Ectodermal cell (in vitro differentiated cells): ENCODE results near the gene PCDHGA5. TPM values are rescaled to one million over a fixed set of nuclear protein-coding genes. Genes with fewer than 3 reads are reported as not detected.
"Not testable (repeated sequence)": the region's sequence is repeated elsewhere in the genome, so short reads cannot be mapped to it uniquely, and the experiment has no call there.

Source experiments
- H3K27ac ChIP-seq: 2 replicates; pipeline ENCODE4 v1.7.0; 2013; ENCODE audit warnings: mild to moderate bottlenecking, low read depth, low read length; ENCODE audit not compliant: insufficient read depth, poor library complexity, severe bottlenecking
- H3K27me3 ChIP-seq: 2 replicates; pipeline ENCODE4 v1.7.0; 2013; ENCODE audit warnings: mild to moderate bottlenecking, low read length; ENCODE audit not compliant: insufficient read depth, control insufficient read depth, poor library complexity, severe bottlenecking
- H3K36me3 ChIP-seq: one replicate; pipeline ENCODE4 v1.7.0; 2013; ENCODE audit warnings: low read length; ENCODE audit not compliant: control insufficient read depth, insufficient read depth
- H3K4me1 ChIP-seq: one replicate; pipeline ENCODE4 v1.7.0; 2013; ENCODE audit warnings: low read length; ENCODE audit not compliant: control insufficient read depth, insufficient read depth
- H3K4me3 ChIP-seq: 2 replicates; pipeline ENCODE4 v1.7.0; 2013; ENCODE audit warnings: low read depth, low read length, control low read depth; ENCODE audit not compliant: insufficient read depth
- H3K9me3 ChIP-seq: 2 replicates; pipeline ENCODE4 v1.7.0; 2013; ENCODE audit warnings: mild to moderate bottlenecking, low read length, moderate library complexity; ENCODE audit not compliant: control insufficient read depth
- WGBS, 2 experiments: methylation state at CpG; one replicate each; pipeline ENCODE4 v1.1.7; 2013; ENCODE audit warnings: missing lambda C conversion rate in 2 of 2; 5-methylcytosine and 5-hydroxymethylcytosine counted together
- polyA plus RNA-seq, 4 experiments: library from polyadenylated mRNA; stranded (reverse); fragments of 50-300 nt; gene quantifications; one replicate each; pipeline ENCODE4 v1.2.3, GENCODE V29; 2013

PCDHGA5 gene
- polyA plus RNA-seq (2013, experiment 1 of 4), result 0.46 TPM
- polyA plus RNA-seq (2013, experiment 2 of 4), result 0.82 TPM
- polyA plus RNA-seq (2013, experiment 3 of 4), result 0.16 TPM
- polyA plus RNA-seq (2013, experiment 4 of 4), result 0.28 TPM

- Histone ChIP-seq H3K9me3 (peaks cover 4% of the 10 kb centered on the region), H3K27me3 (no peaks in the 10 kb centered on the region), H3K4me1 (no peaks in the 10 kb centered on the region), H3K27ac (no peak within 1 kb of the TSS), H3K4me3 (no peak within 1 kb of the TSS), H3K36me3 (peaks cover 4% of the 10 kb centered on the region)
- 96% methylated on average over 32 to 34 of the region's 34 CpGs for WGBS, 2 experiments
Measured at GRCh38 chr5:141363952-141364660, at the start of gene PCDHGA5. Gene PCDHGA5 (plus strand): TSS chr5:141364162. CDS start chr5:141364331, 169 bp downstream.

GRCh38 chr5:141316963-141317362, 47.0 kb upstream of the PCDHGA5 start:
- peaks cover 22% of the 10 kb centered on the region for H3K9me3 ChIP-seq

GRCh38 chr5:141319202-141319601, 44.8 kb upstream of the PCDHGA5 start:
- H3K27ac ChIP-seq, result no peak overlapping the region
- no peaks in the 10 kb centered on the region for H3K4me1 ChIP-seq
- WGBS, 2 experiments, result 95% methylated on average over 6 of the region's 6 CpGs
- H3K9me3 ChIP-seq, result peaks cover 24% of the 10 kb centered on the region
- H3K36me3 ChIP-seq, result peaks cover 29% of the 10 kb centered on the region
- peak overlapping the region; percentile 96 for H3K4me3 ChIP-seq
- H3K27me3 ChIP-seq, result no peaks in the 10 kb centered on the region

More at GRCh38 chr5:141316963-141317362, 47.0 kb upstream of the PCDHGA5 start:
- not testable (repeated sequence) for H3K4me1 ChIP-seq, H3K27ac ChIP-seq, H3K27me3 ChIP-seq, H3K4me3 ChIP-seq
- H3K36me3 ChIP-seq, result peaks cover 29% of the 10 kb centered on the region
- WGBS, 2 experiments, result 89 to 100% methylated on average over 3 of the region's 4 CpGs

- H3K9me3 ChIP-seq, result peaks cover 24% of the 10 kb centered on the region
- WGBS, 2 experiments, result 80% methylated on average over 5 of the region's 5 CpGs
- H3K27ac ChIP-seq, result no peak overlapping the region
Measured at GRCh38 chr5:141319699-141320098, 44.3 kb upstream of the PCDHGA5 start.

DNA sequence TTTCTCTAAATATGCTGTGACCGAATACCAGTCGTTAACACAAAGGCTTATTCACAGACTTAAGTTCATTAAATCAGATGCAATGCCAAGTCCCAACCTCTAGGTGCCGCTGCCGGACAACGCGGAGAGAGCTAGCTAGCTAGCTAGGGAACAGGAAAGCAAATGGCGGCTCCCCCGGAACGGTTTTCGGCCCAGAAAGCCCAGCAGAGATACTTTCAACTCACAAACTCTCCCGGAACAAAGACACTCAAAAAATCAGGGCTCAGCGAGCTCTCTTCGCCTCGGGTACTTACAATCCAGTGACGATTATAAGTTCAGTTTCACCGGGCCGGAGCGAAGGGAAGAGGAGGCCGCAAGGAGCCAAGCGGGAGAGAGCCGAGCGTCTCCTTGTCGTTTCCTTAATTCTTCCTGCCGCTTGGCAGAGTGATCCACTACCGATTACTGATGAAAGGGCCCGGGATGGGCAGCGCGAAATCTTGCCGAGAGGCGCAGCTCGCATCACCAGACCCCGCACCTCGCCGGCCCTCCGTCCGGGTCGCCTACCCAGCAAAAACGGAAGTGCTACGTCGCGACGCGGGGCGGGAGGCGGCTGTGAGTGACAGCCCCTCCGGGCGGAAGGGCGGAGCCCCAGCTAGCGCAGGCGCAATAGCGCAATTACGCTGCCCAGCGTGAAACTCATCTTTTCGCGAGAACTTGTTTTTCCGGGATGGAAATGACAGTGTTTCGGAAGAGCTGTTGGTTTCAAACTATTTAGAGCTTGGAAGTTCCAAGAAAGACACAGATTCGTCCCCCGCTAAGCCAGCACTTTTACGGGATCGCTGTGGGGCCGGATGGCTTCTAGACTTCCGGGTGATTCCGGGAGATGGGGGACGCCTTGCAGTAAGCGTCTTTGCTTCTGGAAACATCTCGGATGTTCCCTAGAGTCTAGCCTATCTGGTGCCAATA, 43.5 kb upstream of the PCDHGA5 start, which contains the start of gene TAF7:
Gene TAF7 (minus strand): TSS at position 560 of the 945 bp plus-strand sequence. CDS start 740 bp downstream, outside the sequence.
- Histone ChIP-seq H3K27ac (peak within 1 kb of the TSS; percentile 98), H3K27me3 (no peaks in the 10 kb centered on the region), H3K9me3 (peaks cover 24% of the 10 kb centered on the region), H3K36me3 (peaks cover 29% of the 10 kb centered on the region), H3K4me3 (peak within 1 kb of the TSS; percentile 96), H3K4me1 (no peaks in the 10 kb centered on the region)
- WGBS, 2 experiments, result 3 to 4% methylated on average over 67 of the region's 67 CpGs

More at GRCh38 chr5:141319699-141320098, 44.3 kb upstream of the PCDHGA5 start:
- Histone ChIP-seq H3K36me3 (peaks cover 29% of the 10 kb centered on the region), H3K4me1 (no peaks in the 10 kb centered on the region), H3K27me3 (no peaks in the 10 kb centered on the region), H3K4me3 (peak overlapping the region; percentile 96)

GRCh38 chr5:141322261-141322660, 41.7 kb upstream of the PCDHGA5 start:
- 93 to 98% methylated on average over 2 to 3 of the region's 3 CpGs for WGBS, 2 experiments
- no peak overlapping the region for H3K4me3 ChIP-seq
- H3K36me3 ChIP-seq, result peaks cover 24% of the 10 kb centered on the region
- no peaks in the 10 kb centered on the region for H3K27me3 ChIP-seq
- H3K4me1 ChIP-seq, result no peaks in the 10 kb centered on the region
- peaks cover 24% of the 10 kb centered on the region for H3K9me3 ChIP-seq
- no peak overlapping the region for H3K27ac ChIP-seq

- Histone ChIP-seq H3K27me3 (no peaks in the 10 kb centered on the region), H3K36me3 (no peaks in the 10 kb centered on the region), H3K4me1 (no peaks in the 10 kb centered on the region), H3K9me3 (peaks cover 2% of the 10 kb centered on the region), H3K27ac (no peak overlapping the region), H3K4me3 (no peak overlapping the region)
- 77 to 83% methylated on average over 27 of the region's 27 CpGs for WGBS, 2 experiments
Measured at GRCh38 chr5:141326088-141326854, 37.7 kb upstream of the PCDHGA5 start.

- 89 to 91% methylated on average over 8 of the region's 8 CpGs for WGBS, 2 experiments
- no peak overlapping the region for H3K4me3 ChIP-seq
Measured at GRCh38 chr5:141328231-141328630, 35.7 kb upstream of the PCDHGA5 start.

GRCh38 chr5:141330299-141331080, 33.5 kb upstream of the PCDHGA5 start, which contains the start of gene PCDHGA1:
Gene PCDHGA1 (plus strand): TSS chr5:141330514.
- Histone ChIP-seq H3K4me1 (no peaks in the 10 kb centered on the region), H3K36me3 (no peaks in the 10 kb centered on the region), H3K4me3 (no peak within 1 kb of the TSS), H3K9me3 (no peaks in the 10 kb centered on the region), H3K27me3 (no peaks in the 10 kb centered on the region), H3K27ac (no peak within 1 kb of the TSS)
- WGBS, 2 experiments, result 88 to 89% methylated on average over 21 of the region's 21 CpGs

More at GRCh38 chr5:141328231-141328630, 35.7 kb upstream of the PCDHGA5 start:
- Histone ChIP-seq H3K36me3 (no peaks in the 10 kb centered on the region), H3K27ac (no peak overlapping the region), H3K9me3 (no peaks in the 10 kb centered on the region), H3K27me3 (no peaks in the 10 kb centered on the region), H3K4me1 (no peaks in the 10 kb centered on the region)
